Measurements from ENCODE around the gene CPNE1.

CPNE1 gene

GRCh38 chr20:35653893-35654292 lies 10.8 kb downstream of the CPNE1 start:
- no peak for DNase-seq (ENCODE audit: low read depth)

- DNase-seq (ENCODE audit: low read depth), result no peak
Measured at GRCh38 chr20:35653430-35653734, 11.3 kb downstream of the CPNE1 start.

GRCh38 chr20:35652641-35653429 lies 11.9 kb downstream of the CPNE1 start:
- no peak for DNase-seq (ENCODE audit: low read depth)

- no peak for DNase-seq (ENCODE audit: low read depth)
Measured at GRCh38 chr20:35651958-35652357, 12.7 kb downstream of the CPNE1 start.

- no peak for DNase-seq (ENCODE audit: low read depth)
Measured at GRCh38 chr20:35650632-35651031, 14.1 kb downstream of the CPNE1 start.

- DNase-seq (ENCODE audit: low read depth), result no peak
Measured at GRCh38 chr20:35648836-35649235, 15.9 kb downstream of the CPNE1 start.

- DNase-seq (ENCODE audit: low read depth), result no peak
Measured at GRCh38 chr20:35644806-35645205, 19.9 kb downstream of the CPNE1 start.

- DNase-seq (ENCODE audit: low read depth), result no peak
Measured at GRCh38 chr20:35643045-35643444, 21.7 kb downstream of the CPNE1 start.

- no peak for DNase-seq (ENCODE audit: low read depth)
Measured at GRCh38 chr20:35641743-35642142, 23.0 kb downstream of the CPNE1 start.

GRCh38 chr20:35640724-35641123 lies 24.0 kb downstream of the CPNE1 start:
- no peak for DNase-seq (ENCODE audit: low read depth)

- DNase-seq (ENCODE audit: low read depth), result no peak
Measured at GRCh38 chr20:35638751-35639150, 25.9 kb downstream of the CPNE1 start.

GRCh38 chr20:35637276-35637675 lies 27.4 kb downstream of the CPNE1 start:
- DNase-seq (ENCODE audit: low read depth), result no peak

- no peak for DNase-seq (ENCODE audit: low read depth)
Measured at GRCh38 chr20:35636095-35636494, 28.6 kb downstream of the CPNE1 start.

- DNase-seq (ENCODE audit: low read depth), result no peak
Measured at GRCh38 chr20:35635652-35636051, 29.0 kb downstream of the CPNE1 start.

- DNase-seq (ENCODE audit: low read depth), result no peak
Measured at GRCh38 chr20:35632539-35633115, 32.1 kb downstream of the CPNE1 start.

- no peak for DNase-seq (ENCODE audit: low read depth)
Measured at GRCh38 chr20:35630636-35631035, 34.1 kb downstream of the CPNE1 start.

- DNase-seq (ENCODE audit: low read depth), result no peak
Measured at GRCh38 chr20:35629427-35630145, 35.1 kb downstream of the CPNE1 start.

GRCh38 chr20:35627121-35627520 lies 37.6 kb downstream of the CPNE1 start:
- no peak for DNase-seq (ENCODE audit: low read depth)

- DNase-seq (ENCODE audit: low read depth), result no peak
Measured at GRCh38 chr20:35626386-35627001, 38.2 kb downstream of the CPNE1 start.

- no peak for DNase-seq (ENCODE audit: low read depth)
Measured at GRCh38 chr20:35625584-35626385, 38.9 kb downstream of the CPNE1 start.

- no peak for DNase-seq (ENCODE audit: low read depth)
Measured at GRCh38 chr20:35621560-35621946, 43.1 kb downstream of the CPNE1 start.

Data from stimulated activated CD8-positive, alpha-beta memory T cell treated with anti-CD3 and anti-CD28 coated beads, Interleukin-7, amount 100 ng/mL, for 24 hours (primary cell).